ENCODE measurements around the gene RBM34. TPM values are rescaled to one million over a fixed set of nuclear protein-coding genes. Genes with fewer than 3 reads are reported as not detected.
"Not testable (repeated sequence)": the region's sequence is repeated elsewhere in the genome, so short reads cannot be mapped to it uniquely, and the experiment has no call there.

RBM34 gene
- polyA plus RNA-seq, 10 donors, result 49.2 to 66.8 (median 59.0) TPM

DNA sequence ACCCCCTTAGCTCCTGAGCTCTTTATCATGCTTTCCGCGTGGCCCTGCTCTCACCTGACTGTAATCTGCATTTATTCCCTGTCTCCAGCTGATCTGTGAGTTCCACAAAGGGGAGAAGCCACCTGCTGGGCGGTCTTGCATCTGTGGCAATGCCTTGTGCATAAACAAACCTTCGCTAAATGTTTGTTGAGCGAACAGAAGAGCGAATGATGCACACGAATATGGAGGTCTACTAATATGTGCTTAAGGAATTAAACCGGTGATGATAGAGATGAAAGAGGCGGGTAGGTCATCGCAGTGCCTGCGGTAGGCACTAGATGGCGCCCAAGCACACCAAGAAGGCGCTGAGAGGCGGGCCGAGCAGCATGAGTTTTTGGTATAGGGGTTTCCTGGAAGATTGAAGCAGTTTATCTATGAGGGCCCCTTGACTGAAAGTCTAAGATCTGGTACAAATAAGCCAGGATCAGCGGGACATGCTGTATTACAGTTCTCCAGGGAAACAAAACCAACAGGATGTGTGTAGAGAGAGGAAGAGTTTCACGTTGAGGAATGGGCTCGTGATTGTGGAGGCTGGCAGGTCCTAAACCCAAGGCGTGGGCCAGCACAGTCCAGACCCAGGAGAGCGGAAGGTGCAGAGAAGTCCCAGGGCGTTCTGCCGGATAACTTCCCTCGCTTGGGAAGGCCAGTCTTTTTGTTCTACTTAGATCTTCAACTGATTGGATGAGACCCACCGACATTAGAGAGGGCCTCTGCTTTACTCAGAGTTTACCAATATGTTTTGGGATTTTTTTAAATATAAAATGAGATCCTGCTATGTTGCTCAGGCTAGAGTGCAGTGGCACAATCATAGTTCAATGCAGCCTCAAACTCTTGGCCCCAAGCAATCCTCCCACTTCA is 67.1 kb downstream of the RBM34 start:
- DNase-seq, result peak in 1 of 3 donors; percentile 85

DNA sequence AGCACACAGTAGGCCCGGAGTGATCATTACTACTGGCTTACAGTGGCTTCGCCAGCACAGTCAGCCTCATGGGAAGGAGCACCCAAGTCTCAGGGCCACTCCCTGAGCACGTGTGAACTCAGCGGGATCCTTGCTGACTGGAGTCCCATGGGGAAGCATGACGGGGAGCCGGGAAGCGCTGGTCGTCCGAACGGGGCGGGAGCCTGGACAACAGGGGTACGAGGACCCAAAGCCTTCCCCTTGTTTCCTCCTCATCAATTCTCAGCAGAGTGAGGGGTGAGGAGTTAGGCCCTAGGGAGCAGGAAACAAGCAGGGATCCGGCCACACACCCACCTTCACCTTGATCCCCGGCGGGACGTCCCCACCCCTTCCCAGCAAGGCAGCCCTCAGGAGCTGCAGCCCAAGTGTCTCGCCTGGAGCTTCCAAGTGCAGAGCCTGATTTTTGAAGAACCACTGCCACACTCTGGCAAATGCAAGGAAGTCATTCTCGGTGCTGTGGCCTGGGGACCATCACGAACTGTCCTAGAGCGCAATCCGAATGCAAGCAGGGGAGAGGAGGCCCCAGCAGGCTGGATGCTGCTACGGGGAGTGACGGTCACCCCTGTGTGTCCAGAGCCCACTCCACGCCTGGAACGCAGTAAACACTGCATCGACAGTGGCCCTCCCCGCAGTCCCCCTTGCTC is 67.9 kb downstream of the RBM34 start:
- DNase-seq, result peak in 1 of 3 donors; percentile 82

DNA sequence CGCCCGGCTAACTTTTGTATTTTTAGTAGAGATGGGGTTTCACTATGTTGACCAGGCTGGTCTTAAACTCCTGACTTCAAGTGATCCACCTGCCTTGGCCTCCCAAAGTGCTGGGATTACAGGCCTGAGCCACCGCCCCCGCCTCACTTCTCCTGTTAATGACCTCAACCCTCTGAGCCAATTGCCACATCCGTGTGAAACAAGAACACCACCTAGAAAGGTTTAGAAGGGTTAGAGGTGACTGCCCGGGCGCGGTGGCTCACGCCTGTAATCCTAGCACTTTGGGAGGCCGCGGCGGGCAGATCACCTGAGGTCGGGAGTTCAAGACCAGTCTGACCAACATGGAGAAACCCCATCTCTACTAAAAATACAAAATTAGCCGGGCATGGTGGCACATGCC is 68.6 kb downstream of the RBM34 start:
- not testable (repeated sequence) for DNase-seq

DNA sequence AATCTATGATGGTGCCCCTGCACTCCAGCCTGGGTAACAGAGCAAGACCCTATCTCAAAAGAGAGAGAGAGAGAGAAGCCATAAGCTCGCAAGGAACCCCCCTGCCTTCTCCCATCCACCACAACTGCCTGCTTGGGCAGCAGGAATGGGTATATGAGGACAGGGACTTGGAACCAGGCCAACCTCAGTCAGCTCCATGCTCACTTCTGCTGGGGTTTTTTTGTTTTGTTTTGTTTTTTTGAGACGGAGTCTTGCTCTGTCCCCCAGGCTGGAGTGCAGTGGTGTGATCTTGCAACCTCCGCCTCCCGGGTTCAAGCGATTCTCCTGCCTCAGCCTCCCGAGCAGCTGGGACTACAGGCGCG is 69.0 kb downstream of the RBM34 start:
- not testable (repeated sequence) for DNase-seq

DNA sequence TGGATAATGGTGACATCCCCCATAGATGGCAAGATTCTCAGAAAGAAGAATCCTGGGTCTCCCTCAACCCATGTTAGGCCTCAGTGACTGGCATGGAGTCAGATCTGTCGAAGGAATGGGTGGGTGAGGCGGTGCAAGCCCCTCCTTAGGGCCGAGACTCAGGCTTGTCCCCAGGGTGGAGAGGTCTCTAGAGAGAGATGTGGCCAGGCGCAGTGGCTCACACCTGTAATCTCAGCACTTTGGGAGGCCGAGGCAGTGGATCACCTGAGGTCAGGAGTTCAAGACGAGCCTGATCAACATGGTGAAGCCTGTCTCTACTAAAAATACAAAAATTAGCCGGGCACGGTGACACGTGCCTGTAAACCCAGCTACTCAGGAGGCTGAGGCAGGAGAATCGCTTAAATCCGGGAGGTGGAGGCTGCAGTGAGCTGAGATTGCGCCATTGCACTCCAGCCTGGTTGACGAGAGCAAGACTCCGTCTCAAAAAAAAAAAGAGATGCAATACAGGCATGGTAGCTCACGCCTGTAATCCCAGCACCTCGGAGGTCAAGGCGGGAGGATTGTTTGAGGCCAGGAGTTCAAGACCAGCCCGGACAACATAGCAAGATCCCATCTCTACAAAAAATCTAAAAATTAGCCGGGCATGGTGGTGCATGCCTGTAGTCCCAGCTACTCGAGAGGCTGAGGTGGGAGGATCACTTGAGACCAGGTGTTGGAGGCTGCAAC is 69.6 kb downstream of the RBM34 start:
- not testable (repeated sequence) for DNase-seq

DNA sequence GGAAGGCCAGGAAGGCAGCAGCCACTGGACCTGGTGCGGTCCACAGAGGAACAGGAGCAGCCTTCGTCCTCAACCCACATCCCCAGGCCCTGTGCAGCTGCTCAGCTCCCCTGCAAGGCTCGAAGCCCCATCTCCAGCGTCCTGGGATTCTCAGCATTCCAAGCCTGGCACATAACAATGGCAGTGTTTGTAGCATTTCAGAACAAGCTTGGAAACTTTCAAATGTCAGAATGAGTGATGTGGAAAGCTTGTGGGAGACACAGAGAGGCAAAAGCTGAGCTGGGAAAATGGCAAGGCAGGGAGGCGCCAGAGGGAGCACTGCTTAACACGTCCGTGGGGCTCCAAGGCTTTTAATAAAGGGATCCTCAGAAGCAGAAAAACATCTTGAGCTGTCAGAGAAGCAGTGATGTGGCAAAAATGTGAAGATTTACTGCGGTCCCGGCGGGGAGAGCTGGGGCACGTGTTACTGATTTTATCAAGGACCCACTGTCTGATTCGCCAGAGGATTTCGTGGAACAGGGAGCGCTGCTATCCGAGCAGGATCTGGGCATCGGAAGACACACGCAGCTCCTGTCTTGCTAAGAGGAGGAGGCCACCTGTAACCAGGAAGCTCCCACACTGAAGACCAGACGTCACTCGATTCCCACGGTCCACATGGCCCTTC is 70.5 kb downstream of the RBM34 start:
- peak in 1 of 3 donors; percentile 51 for DNase-seq

DNA sequence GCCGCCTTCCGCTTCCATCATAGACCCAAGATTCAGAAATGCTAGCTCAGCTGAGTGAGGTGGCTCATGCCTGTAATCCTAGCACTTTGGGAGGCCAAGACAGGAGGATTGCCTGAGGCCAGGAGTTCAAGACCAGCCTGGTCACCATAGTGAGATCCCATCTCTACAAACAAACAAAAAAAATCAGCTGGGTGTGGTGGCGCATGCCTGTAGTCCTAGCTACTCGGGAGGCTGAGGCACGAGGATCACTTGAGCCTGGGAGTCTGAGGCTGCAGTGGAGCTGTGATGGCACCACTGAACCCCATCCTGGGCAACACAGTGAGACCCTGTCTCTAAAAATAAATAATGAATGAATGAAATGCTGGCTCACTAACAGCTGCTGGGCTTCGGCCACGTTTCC is 72.1 kb downstream of the RBM34 start:
- no peak for DNase-seq

DNA sequence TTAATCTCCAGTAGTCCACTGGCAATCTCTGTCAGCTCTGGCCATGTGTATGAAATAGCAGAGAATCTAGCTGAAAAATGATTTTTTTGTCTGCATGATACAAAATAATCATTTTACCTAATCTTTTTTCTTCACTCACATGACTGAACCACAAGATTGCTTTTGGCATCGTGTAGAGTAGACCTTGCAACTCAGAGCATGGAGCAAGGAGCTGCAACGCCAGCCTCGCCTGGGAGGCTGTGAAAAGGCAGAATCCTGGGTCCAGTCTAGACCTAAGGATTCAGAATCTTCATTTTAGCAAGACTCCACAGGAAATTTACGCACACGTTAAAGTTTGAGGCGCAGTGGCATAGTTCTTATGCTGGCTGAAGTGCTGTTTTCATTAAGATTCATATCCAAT is 72.6 kb downstream of the RBM34 start:
- no peak for DNase-seq

DNA sequence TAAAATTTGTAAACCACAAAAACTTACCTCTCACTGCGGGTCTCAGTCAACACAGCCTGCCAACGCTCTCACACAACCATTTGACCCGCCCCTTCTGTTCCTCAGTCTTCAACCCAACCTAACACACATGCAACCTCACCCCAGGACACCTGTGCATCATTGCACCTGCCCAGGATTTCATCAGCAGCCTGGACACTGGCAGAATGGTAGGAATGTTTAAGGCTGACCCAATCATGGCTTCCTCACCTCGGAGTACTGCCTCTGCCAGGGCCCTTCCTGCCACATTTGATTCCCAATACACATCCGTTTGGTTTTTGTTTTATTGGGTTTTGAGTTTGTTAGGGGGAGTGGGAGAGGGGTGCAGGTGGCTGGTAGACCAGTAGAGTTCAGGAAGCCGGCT is 73.1 kb downstream of the RBM34 start:
- DNase-seq, result no peak

DNA sequence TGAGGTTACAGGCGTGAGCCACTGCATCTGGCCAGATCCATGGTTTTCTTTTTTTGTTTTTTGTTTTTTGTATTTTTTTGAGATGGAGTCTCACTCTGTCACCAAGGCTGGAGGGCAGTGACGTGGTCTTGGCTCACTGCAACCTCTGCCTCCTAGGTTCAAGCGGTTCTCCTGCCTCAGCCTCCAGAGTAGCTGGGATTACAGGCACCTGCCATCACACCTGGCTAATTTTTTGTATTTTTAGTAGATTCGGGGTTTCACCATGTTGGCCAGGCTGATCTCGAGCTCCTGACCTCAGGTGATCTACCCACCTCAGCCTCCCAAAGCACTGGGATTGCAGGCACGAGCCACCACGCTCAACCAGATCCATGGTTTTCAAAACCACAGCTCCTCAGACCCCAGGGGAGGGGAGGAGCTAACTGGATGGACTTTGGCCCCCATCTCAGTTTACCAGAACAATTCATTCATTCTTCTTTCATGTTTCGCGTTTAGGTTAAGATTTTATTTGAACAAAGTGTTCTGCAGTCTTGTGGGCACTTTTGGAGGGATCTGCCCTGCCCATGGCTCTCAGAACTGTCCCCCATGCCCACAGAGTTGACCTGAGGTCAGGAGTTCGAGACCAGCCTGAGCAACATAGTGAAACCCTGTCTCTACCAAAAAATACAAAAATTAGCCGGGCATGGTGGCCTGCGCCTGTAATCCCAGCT is 75.5 kb downstream of the RBM34 start:
- not testable (repeated sequence) for DNase-seq

Other genes starting within 250 kb of the RBM34 start
- gene TOMM20, start 32.4 kb downstream of the RBM34 start, polyA plus RNA-seq (ENCODE audit: insufficient read length in 10 of 10), result 100 to 1,000 TPM; 142 to 208 (median 159) TPM
- 10 to 100 TPM; 19.5 to 26.0 (median 22.6) TPM for gene ARID4B, start 166.9 kb upstream of the RBM34 start, polyA plus RNA-seq (ENCODE audit: insufficient read length in 10 of 10)
- 10 to 100 TPM; 35.3 to 45.0 (median 39.0) TPM for gene GGPS1, start 167.3 kb upstream of the RBM34 start, polyA plus RNA-seq (ENCODE audit: insufficient read length in 10 of 10)
- 10 to 100 TPM; 35.1 to 60.6 (median 50.4) TPM for gene TBCE, start 206.2 kb upstream of the RBM34 start, polyA plus RNA-seq (ENCODE audit: insufficient read length in 10 of 10)